K562 (cell line): ENCODE results near the gene NUDT14. TPM values are rescaled to one million over a fixed set of nuclear protein-coding genes. Genes with fewer than 3 reads are reported as not detected.

Source experiments
- ATAC-seq: fragments of 200-7000 bp; cut with Tn5 transposase; 3 replicates; pipeline ENCODE4 v1.9.1; 2020; ENCODE audit warnings: moderate library complexity
- BruUV-seq: library from RNA; stranded (reverse); fragments of 400-500 nt; replicated peaks from 2 replicates; lab custom pipeline; 2021; lab: Mats Ljungman, UMichigan
- CTCF ChIA-PET: fragments of 300-600 bp; formaldehyde crosslinking; extraction: SDS; loops from one replicate; lab custom pipeline; 2021; ENCODE audit warnings: low intra/inter-chr PET ratio; lab: Yijun Ruan, JAX
- POLR2A ChIA-PET: fragments of 300-600, 350-650 bp; sonication (Branson Sonifier 250); formaldehyde crosslinking; extraction: SDS; loops from one replicate; lab custom pipeline; 2021; ENCODE audit warnings: antibody characterized with exemption, inconsistent platforms; lab: Yijun Ruan, JAX
- DNase-seq, 4 experiments: peaks; one replicate each; pipeline versions ENCODE4 v3.0.0 to v3.0.0-alpha.2; 2011 to 2018; ENCODE audit warnings: low spot score in 3 of 4, mixed read lengths in 3 of 4; ENCODE audit errors: extremely low read depth in 1 of 4
- FAIRE-seq: peaks from 2 replicates; lab custom pipeline; 2011; peaks lifted over from hg19 to GRCh38; lab: Jason Lieb, UNC
- H2AFZ ChIP-seq: 2 replicates; pipeline ENCODE4 v1.6.0; 2011; ENCODE audit warnings: low read depth, low read length, control low read depth, inconsistent platforms
- H3K27ac ChIP-seq: fragments of 200-600 bp; 3 replicates; pipeline ENCODE4 v1.8.0; 2011; ENCODE audit warnings: low read depth, mild to moderate bottlenecking, control low read depth, inconsistent platforms, low read length, moderate library complexity, mixed read lengths; ENCODE audit errors: extremely low read depth
- H3K27me3 ChIP-seq, 2 experiments: fragments of 300-600 bp in 1 of 2; 2 replicates in 1 of 2; 3 replicates in 1 of 2; pipeline versions ENCODE4 v1.6.0 to v1.8.0; 2011; ENCODE audit warnings: inconsistent platforms in 2 of 2, low read length in 2 of 2, mild to moderate bottlenecking in 1 of 2, mixed read lengths in 1 of 2, moderate library complexity in 1 of 2; ENCODE audit not compliant: control insufficient read depth in 2 of 2, insufficient read depth in 2 of 2
- H3K36me3 ChIP-seq: fragments of 300-600 bp; 3 replicates; pipeline ENCODE4 v1.8.0; 2011; ENCODE audit warnings: mild to moderate bottlenecking, low read length, inconsistent platforms; ENCODE audit not compliant: control insufficient read depth, insufficient read depth
- H3K4me1 ChIP-seq, 2 experiments: fragments of 200-600 bp in 1 of 2; replicated peaks in 1 of 2; 2 replicates in 1 of 2; 3 replicates in 1 of 2; pipeline versions ENCODE4 v1.5.1 to v1.8.0; 2011; ENCODE audit warnings: inconsistent platforms in 2 of 2, low read length in 2 of 2, mild to moderate bottlenecking in 1 of 2, mixed read lengths in 1 of 2, moderate library complexity in 1 of 2; ENCODE audit not compliant: control insufficient read depth in 2 of 2, insufficient read depth in 2 of 2
- H3K4me2 ChIP-seq: 2 replicates; pipeline ENCODE4 v1.6.1; 2011; ENCODE audit warnings: low read length, control low read depth, inconsistent platforms, mixed read lengths; ENCODE audit not compliant: insufficient read depth
- H3K4me3 ChIP-seq: fragments of 200-600 bp; sonication (generic), shearing (Covaris generic); 2 replicates; pipeline ENCODE4 v1.5.1; 2016; ENCODE audit warnings: control low read depth, inconsistent platforms
- H3K79me2 ChIP-seq: fragments of 200-600 bp; 3 replicates; pipeline ENCODE4 v1.8.0; 2011; ENCODE audit warnings: low read length, inconsistent platforms; ENCODE audit not compliant: control insufficient read depth, insufficient read depth
- H3K9ac ChIP-seq, 2 experiments: 2 replicates each; pipeline versions ENCODE4 v1.6.0 to v1.6.1; 2011; ENCODE audit warnings: low read depth in 2 of 2, low read length in 2 of 2, control low read depth in 1 of 2, inconsistent platforms in 1 of 2, mild to moderate bottlenecking in 1 of 2, mixed read lengths in 1 of 2; ENCODE audit not compliant: insufficient read depth in 1 of 2
- H3K9me1 ChIP-seq: one replicate; pipeline ENCODE4 v1.6.0; 2011; ENCODE audit warnings: inconsistent platforms, mild to moderate bottlenecking, low read length, moderate library complexity; ENCODE audit not compliant: control insufficient read depth, insufficient read depth
- H3K9me3 ChIP-seq: replicated peaks from 2 replicates; pipeline ENCODE4 v1.5.1; 2011; ENCODE audit warnings: low read depth, low read length, inconsistent platforms; ENCODE audit not compliant: control insufficient read depth, insufficient read depth
- H4K20me1 ChIP-seq: replicated peaks from 2 replicates; pipeline ENCODE4 v1.6.1; 2011; ENCODE audit warnings: low read length, inconsistent platforms, mixed read lengths; ENCODE audit not compliant: control insufficient read depth, insufficient read depth
- ARID1B ChIP-seq: fragments of 450-650 bp; IDR thresholded peaks from 2 replicates; pipeline ENCODE4 v1.6.1; 2016; ENCODE audit warnings: antibody characterized with exemption, mild to moderate bottlenecking, inconsistent platforms
- CBX8 ChIP-seq: fragments of 200-600 bp; sonication (generic); IDR thresholded peaks from 2 replicates; pipeline ENCODE4 v1.6.1; 2012; ENCODE audit warnings: borderline replicate concordance, mixed run types, low read depth, mild to moderate bottlenecking, moderate library complexity, mixed read lengths, low read length, control low read depth, inconsistent platforms; ENCODE audit not compliant: poor library complexity, severe bottlenecking; ENCODE audit errors: extremely low read depth
- DMBX1 ChIP-seq: fragments of 250-450 bp; sonication (Bioruptor Pico); IDR thresholded peaks from 2 replicates; pipeline ENCODE4 v1.8.0; 2022; ENCODE audit warnings: inconsistent platforms, mild to moderate bottlenecking, moderate library complexity, borderline replicate concordance
- HNRNPH1 ChIP-seq: fragments of 200-400 bp; formaldehyde crosslinking; optimal IDR thresholded peaks from 2 replicates; pipeline ENCODE3; 2017; ENCODE audit warnings: low read depth, mild to moderate bottlenecking, low read length, moderate library complexity
- PHB ChIP-seq: fragments of 250-450 bp; sonication (Bioruptor Pico); IDR thresholded peaks from 2 replicates; pipeline ENCODE4 v1.5.0; 2021
- POLR2AphosphoS5 ChIP-seq: IDR thresholded peaks from 2 replicates; pipeline ENCODE4 v1.6.1; 2011; ENCODE audit warnings: mild to moderate bottlenecking, low read depth, low read length, moderate library complexity; ENCODE audit not compliant: control insufficient read depth, insufficient read depth
- SP2 ChIP-seq: IDR thresholded peaks from 2 replicates; pipeline ENCODE4 v1.6.1; 2011; ENCODE audit warnings: mild to moderate bottlenecking, low read depth, low read length, moderate library complexity; ENCODE audit not compliant: poor library complexity, severe bottlenecking; ENCODE audit errors: extremely low read depth
- THRAP3 ChIP-seq: fragments of 450-650 bp; IDR thresholded peaks from 2 replicates; pipeline ENCODE4 v1.6.1; 2016; ENCODE audit warnings: mild to moderate bottlenecking, inconsistent platforms, borderline replicate concordance
- ZNF764 ChIP-seq: fragments of 250-450 bp; sonication (Bioruptor Pico); IDR thresholded peaks from 2 replicates; pipeline ENCODE4 v1.4.0; 2020; ENCODE audit warnings: low read depth, mild to moderate bottlenecking, moderate library complexity
- WGBS: fragments of 100-300 bp; shearing (Covaris generic); methylation state at CpG from one replicate; pipeline ENCODE4 v1.1.6; 2016; ENCODE audit warnings: low coverage, mixed read lengths; ENCODE audit not compliant: insufficient coverage; ENCODE audit errors: missing lambda C conversion rate; 5-methylcytosine and 5-hydroxymethylcytosine counted together
- in situ Hi-C: fragments of 300-500 bp; cut with MboI; formaldehyde crosslinking; loops from 4 replicates; pipeline ENCODE4 v1.15.0; 2018; ENCODE audit warnings: inconsistent platforms, mixed read lengths
- intact Hi-C: fragments of 100-400 bp; cut with micrococcal nuclease; formaldehyde crosslinking; loops from 2 replicates; pipeline ENCODE4 v1.14.2; 2022
- polyA plus RNA-seq, 8 experiments: library from polyadenylated mRNA; depleted of rRNA in 4 of 8; stranded (reverse) in 5 of 8; unstranded in 3 of 8; fragments of >200 nt; fragmentation: Nextera tagmentation in 2 of 8; fragmentation: Illumina TruSeq in 1 of 8; extraction: Ambion mirVana in 2 of 8; extraction: Trizol in 1 of 8; gene quantifications; 2 replicates each; pipeline versions ENCODE4 v1.2.1 to v1.2.3, GENCODE V29; 2011 to 2014; ENCODE audit warnings: inconsistent platforms in 1 of 8, missing spikeins in 1 of 8
- total RNA-seq, 7 experiments: library from RNA; depleted of rRNA in 6 of 7; stranded (reverse); fragments of >200 nt in 6 of 7; fragmentation: Illumina TruSeq in 2 of 7; extraction: Trizol in 2 of 7; gene quantifications; 2 replicates each; pipeline versions ENCODE4 v1.2.1 to v1.2.3, GENCODE V29; 2011 to 2021; ENCODE audit warnings: low replicate concordance in 1 of 7
- TF ChIP-seq, protein P1 (sequence below): fragments of 450-650 bp; IDR thresholded peaks from 2 replicates; pipeline ENCODE4 v1.6.1; 2016
- TF ChIP-seq, protein P2 (sequence below): fragments of 200-400 bp; formaldehyde crosslinking; IDR thresholded peaks from 2 replicates; pipeline ENCODE4 v1.6.1; 2017; ENCODE audit warnings: mild to moderate bottlenecking, low read depth, low read length, moderate library complexity
- TF ChIP-seq, protein P3 (sequence below): fragments of 250-450 bp; sonication (Bioruptor Pico); IDR thresholded peaks from 2 replicates; pipeline ENCODE4 v1.8.0; 2021; ENCODE audit warnings: moderate library complexity, mild to moderate bottlenecking, inconsistent platforms
- TF ChIP-seq, protein P4 (sequence below), 2 experiments: fragments of 450-650 bp in 1 of 2; sonication (generic) in 1 of 2; formaldehyde crosslinking in 1 of 2; IDR thresholded peaks in 1 of 2; conservative IDR thresholded peaks in 1 of 2; 2 replicates each; pipeline versions ENCODE4 v1.6.1 to v1.8.1; 2016 to 2023; ENCODE audit warnings: mild to moderate bottlenecking in 2 of 2, moderate library complexity in 2 of 2, inconsistent platforms in 1 of 2, missing genetic modification reagents in 1 of 2

NUDT14 gene
- total and polyA plus RNA-seq, 9 of the 15 experiments (the other 6 are each of a cell fraction or from before 2014, with no cell fraction given), result 0.14 to 16.3 (median 8.2) TPM

DNA sequence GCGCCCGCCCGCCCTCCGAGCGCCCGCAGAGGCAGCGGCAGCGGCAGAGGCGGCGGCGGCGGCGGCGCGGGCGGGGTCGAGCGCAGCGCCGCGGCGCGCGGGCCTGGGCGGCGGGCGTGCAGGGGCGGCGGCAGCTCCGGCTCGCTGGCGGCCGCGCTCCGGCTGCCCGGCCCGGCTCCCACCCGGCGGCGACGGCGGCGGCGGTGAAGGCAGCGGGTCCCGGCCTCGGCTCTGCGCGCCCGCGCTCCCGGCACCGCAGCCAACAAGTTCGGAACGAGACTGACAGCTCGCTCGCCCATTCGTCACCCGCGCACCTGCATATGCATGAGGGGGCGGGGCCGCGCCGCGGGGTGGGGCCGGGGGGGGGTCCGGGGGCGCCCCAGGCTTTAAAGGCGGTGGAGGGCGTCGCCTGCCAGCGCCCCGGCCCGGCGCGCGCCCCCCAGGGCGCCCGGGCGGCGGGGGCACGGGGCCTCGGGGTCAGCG, 12.6 kb downstream of the NUDT14 start, which contains the start of gene JAG2 (continued):
- TF ChIP-seq, protein P1, sequence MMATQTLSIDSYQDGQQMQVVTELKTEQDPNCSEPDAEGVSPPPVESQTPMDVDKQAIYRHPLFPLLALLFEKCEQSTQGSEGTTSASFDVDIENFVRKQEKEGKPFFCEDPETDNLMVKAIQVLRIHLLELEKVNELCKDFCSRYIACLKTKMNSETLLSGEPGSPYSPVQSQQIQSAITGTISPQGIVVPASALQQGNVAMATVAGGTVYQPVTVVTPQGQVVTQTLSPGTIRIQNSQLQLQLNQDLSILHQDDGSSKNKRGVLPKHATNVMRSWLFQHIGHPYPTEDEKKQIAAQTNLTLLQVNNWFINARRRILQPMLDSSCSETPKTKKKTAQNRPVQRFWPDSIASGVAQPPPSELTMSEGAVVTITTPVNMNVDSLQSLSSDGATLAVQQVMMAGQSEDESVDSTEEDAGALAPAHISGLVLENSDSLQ, result peak; percentile 68
- TF ChIP-seq, protein P2, sequence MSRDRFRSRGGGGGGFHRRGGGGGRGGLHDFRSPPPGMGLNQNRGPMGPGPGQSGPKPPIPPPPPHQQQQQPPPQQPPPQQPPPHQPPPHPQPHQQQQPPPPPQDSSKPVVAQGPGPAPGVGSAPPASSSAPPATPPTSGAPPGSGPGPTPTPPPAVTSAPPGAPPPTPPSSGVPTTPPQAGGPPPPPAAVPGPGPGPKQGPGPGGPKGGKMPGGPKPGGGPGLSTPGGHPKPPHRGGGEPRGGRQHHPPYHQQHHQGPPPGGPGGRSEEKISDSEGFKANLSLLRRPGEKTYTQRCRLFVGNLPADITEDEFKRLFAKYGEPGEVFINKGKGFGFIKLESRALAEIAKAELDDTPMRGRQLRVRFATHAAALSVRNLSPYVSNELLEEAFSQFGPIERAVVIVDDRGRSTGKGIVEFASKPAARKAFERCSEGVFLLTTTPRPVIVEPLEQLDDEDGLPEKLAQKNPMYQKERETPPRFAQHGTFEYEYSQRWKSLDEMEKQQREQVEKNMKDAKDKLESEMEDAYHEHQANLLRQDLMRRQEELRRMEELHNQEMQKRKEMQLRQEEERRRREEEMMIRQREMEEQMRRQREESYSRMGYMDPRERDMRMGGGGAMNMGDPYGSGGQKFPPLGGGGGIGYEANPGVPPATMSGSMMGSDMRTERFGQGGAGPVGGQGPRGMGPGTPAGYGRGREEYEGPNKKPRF, result no peak
- peak; percentile 14 for TF ChIP-seq SP2

DNA sequence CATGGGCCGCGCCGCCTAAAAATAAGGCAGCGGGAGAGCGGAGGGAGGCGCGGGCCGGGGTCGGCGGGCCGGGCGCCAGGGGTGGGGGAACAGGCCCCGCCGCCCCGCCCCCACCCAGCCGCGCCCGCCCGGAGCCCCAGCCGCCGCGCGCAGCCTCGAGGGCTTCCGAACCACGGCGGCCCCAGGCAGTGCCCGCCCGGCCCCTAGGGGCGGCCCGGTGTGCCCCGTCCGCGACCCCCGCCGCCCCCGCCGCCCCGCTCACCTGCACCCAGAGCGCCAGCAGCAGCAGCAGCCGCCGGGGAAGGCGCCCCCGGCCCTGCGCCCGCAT, 13.1 kb downstream of the NUDT14 start:
- Histone ChIP-seq H3K4me3 (peak overlapping the region; percentile 47), H3K9ac (peak overlapping the region; percentile 63 to 95; a peak in 3 of 4 replicates), H3K27me3 (no peaks in the 10 kb centered on the region), H3K9me1 (no peaks in the 10 kb centered on the region), H3K36me3 (peaks cover 8% of the 10 kb centered on the region; the same call in 1 of the 3 replicates), H3K9me3 (no peaks in the 10 kb centered on the region), H3K4me1 (peaks cover 10 to 92% of the 10 kb centered on the region in 2 experiments; a peak in 4 of 5 replicates), H2AFZ (0 out of 2 replicates have a peak overlapping the region, but pooled peaks have one; percentile 72), H3K4me2 (peak overlapping the region; percentile 74; the same call in 1 of the 2 replicates), H3K27ac (peak overlapping the region; percentile 66; the same call in 2 of the 3 replicates), H4K20me1 (no peaks in the 10 kb centered on the region; the same call in 1 of the 2 replicates), H3K79me2 (peaks cover 48% of the 10 kb centered on the region)
- ChIA-PET CTCF (no interaction called here), POLR2A (interaction anchor here (1.0 kb wide), 1 partner anchor 133 kb away, joined by 4 read pairs; the partner anchor contains the start of gene BRF1)
- DNase-seq (peak in 3 of 4 experiments; percentile 41 to 56 (median 54)), ATAC-seq (no peak), FAIRE-seq (no peak)
- WGBS, result no CpG with 5 or more reads among the region's 46 CpGs
- intact Hi-C loops (no loop called here), in situ Hi-C loops (no loop called here)
- no TSS peak for BruUV-seq
- no peak for TF ChIP-seq DMBX1 (CRISPR knock-in tag)
- no peak for TF ChIP-seq HNRNPH1
- TF ChIP-seq ZNF764 (CRISPR knock-in tag), result no peak
- TF ChIP-seq POLR2AphosphoS5, result no peak
- TF ChIP-seq, protein P3, sequence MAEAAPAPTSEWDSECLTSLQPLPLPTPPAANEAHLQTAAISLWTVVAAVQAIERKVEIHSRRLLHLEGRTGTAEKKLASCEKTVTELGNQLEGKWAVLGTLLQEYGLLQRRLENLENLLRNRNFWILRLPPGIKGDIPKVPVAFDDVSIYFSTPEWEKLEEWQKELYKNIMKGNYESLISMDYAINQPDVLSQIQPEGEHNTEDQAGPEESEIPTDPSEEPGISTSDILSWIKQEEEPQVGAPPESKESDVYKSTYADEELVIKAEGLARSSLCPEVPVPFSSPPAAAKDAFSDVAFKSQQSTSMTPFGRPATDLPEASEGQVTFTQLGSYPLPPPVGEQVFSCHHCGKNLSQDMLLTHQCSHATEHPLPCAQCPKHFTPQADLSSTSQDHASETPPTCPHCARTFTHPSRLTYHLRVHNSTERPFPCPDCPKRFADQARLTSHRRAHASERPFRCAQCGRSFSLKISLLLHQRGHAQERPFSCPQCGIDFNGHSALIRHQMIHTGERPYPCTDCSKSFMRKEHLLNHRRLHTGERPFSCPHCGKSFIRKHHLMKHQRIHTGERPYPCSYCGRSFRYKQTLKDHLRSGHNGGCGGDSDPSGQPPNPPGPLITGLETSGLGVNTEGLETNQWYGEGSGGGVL (CRISPR knock-in tag), result no peak
- no peak for TF ChIP-seq ARID1B
- TF ChIP-seq THRAP3, result no peak
- TF ChIP-seq, protein P4, sequence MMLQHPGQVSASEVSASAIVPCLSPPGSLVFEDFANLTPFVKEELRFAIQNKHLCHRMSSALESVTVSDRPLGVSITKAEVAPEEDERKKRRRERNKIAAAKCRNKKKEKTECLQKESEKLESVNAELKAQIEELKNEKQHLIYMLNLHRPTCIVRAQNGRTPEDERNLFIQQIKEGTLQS (IDR thresholded peaks at IDR 0.05), result no peak
- TF ChIP-seq, protein P4 (CRISPR knock-in tag; conservative IDR thresholded peaks at IDR 0.05), result no peak
- TF ChIP-seq PHB (CRISPR knock-in tag), result no peak
- no peak for TF ChIP-seq CBX8
